DOHH2 (cell line): ENCODE measurements around the gene ADAP1.

Source experiments
- H3F3A ChIP-seq: fragments of 200-600 bp; sonication (generic), shearing (Covaris generic); 2 replicates; pipeline ENCODE4 v1.6.0; 2016; ENCODE audit warnings: antibody characterized with exemption, mild to moderate bottlenecking; ENCODE audit not compliant: control insufficient read depth, insufficient read depth
- H3K27ac ChIP-seq: fragments of 200-600 bp; sonication (generic); 2 replicates; pipeline ENCODE4 v1.5.1; 2014; ENCODE audit warnings: low read depth, mild to moderate bottlenecking, low read length, moderate library complexity
- H3K27me3 ChIP-seq: fragments of 200-600 bp; sonication (generic); 2 replicates; pipeline ENCODE4 v1.6.1; 2014; ENCODE audit warnings: mild to moderate bottlenecking, low read length, mixed read lengths; ENCODE audit not compliant: control insufficient read depth
- H3K36me3 ChIP-seq: fragments of 200-600 bp; sonication (generic); 2 replicates; pipeline ENCODE4 v1.6.1; 2014; ENCODE audit warnings: mild to moderate bottlenecking, low read length, moderate library complexity, mixed read lengths; ENCODE audit not compliant: control insufficient read depth
- H3K4me1 ChIP-seq: fragments of 200-600 bp; sonication (generic); 2 replicates; pipeline ENCODE4 v1.6.1; 2014; ENCODE audit warnings: mild to moderate bottlenecking, low read length, mixed read lengths; ENCODE audit not compliant: control insufficient read depth
- H3K4me2 ChIP-seq: fragments of 200-600 bp; sonication (generic); 2 replicates; pipeline ENCODE4 v1.6.0; 2014; ENCODE audit warnings: mild to moderate bottlenecking, low read length, moderate library complexity
- H3K4me3 ChIP-seq: fragments of 200-600 bp; sonication (generic); 2 replicates; pipeline ENCODE4 v1.5.1; 2014; ENCODE audit warnings: mild to moderate bottlenecking, low read length, mixed read lengths
- H3K79me2 ChIP-seq: fragments of 200-600 bp; sonication (generic); 2 replicates; pipeline ENCODE4 v1.6.1; 2014; ENCODE audit warnings: mild to moderate bottlenecking, low read length, mixed read lengths; ENCODE audit not compliant: control insufficient read depth
- H3K9me2 ChIP-seq: fragments of 200-600 bp; sonication (generic); replicated peaks from 2 replicates; pipeline ENCODE4 v1.6.1; 2014; ENCODE audit warnings: mild to moderate bottlenecking, low read length, mixed read lengths; ENCODE audit not compliant: control insufficient read depth
- H3K9me3 ChIP-seq: fragments of 200-600 bp; sonication (generic); 2 replicates; pipeline ENCODE4 v1.6.1; 2014; ENCODE audit warnings: antibody characterized with exemption, low read length, mixed read lengths; ENCODE audit not compliant: control insufficient read depth, insufficient read depth
- H4K20me1 ChIP-seq: fragments of 200-600 bp; sonication (generic); 2 replicates; pipeline ENCODE4 v1.6.0; 2014; ENCODE audit warnings: low read depth, mild to moderate bottlenecking, antibody characterized with exemption, low read length, moderate library complexity; ENCODE audit not compliant: control insufficient read depth, insufficient read depth
- CTCF ChIP-seq: fragments of 200-600 bp; sonication (generic); IDR thresholded peaks from one replicate; pipeline ENCODE4 v1.5.1; 2014; ENCODE audit warnings: antibody characterized with exemption, mild to moderate bottlenecking, low read depth, low read length; ENCODE audit not compliant: poor library complexity, severe bottlenecking
- EZH2phosphoT487 ChIP-seq: fragments of 200-600 bp; sonication (generic); IDR thresholded peaks from 2 replicates; pipeline ENCODE4 v1.6.1; 2017; ENCODE audit warnings: borderline replicate concordance, mild to moderate bottlenecking, antibody characterized with exemption, low read length, moderate library complexity, mixed read lengths

The ADAP1 gene

GRCh38 chr7:894164-894867 lies 60.2 kb downstream of the ADAP1 start:
- Histone ChIP-seq H3F3A (no peaks in the 10 kb centered on the region), H3K4me2 (no peak overlapping the region), H3K36me3 (peaks cover 69% of the 10 kb centered on the region)

GRCh38 chr7:893686-894085 lies 60.8 kb downstream of the ADAP1 start:
- TF ChIP-seq EZH2phosphoT487 (no peak), CTCF (no peak)
- no peaks in the 10 kb centered on the region for H3K27me3 ChIP-seq
- no peak overlapping the region for H3K27ac ChIP-seq
- H3K36me3 ChIP-seq, result peaks cover 76% of the 10 kb centered on the region
- peaks cover 6% of the 10 kb centered on the region for H3K79me2 ChIP-seq
- no peaks in the 10 kb centered on the region for H4K20me1 ChIP-seq
- no peaks in the 10 kb centered on the region for H3F3A ChIP-seq
- no peaks in the 10 kb centered on the region for H3K4me1 ChIP-seq
- H3K9me3 ChIP-seq, result no peaks in the 10 kb centered on the region
- H3K4me2 ChIP-seq, result no peak overlapping the region
- H3K9me2 ChIP-seq, result no peaks in the 10 kb centered on the region
- H3K4me3 ChIP-seq, result no peak overlapping the region

More at GRCh38 chr7:894164-894867, 60.2 kb downstream of the ADAP1 start:
- Histone ChIP-seq H3K4me1 (no peaks in the 10 kb centered on the region), H3K27me3 (no peaks in the 10 kb centered on the region), H3K9me3 (no peaks in the 10 kb centered on the region), H3K4me3 (no peak overlapping the region), H3K9me2 (no peaks in the 10 kb centered on the region), H4K20me1 (no peaks in the 10 kb centered on the region), H3K79me2 (no peaks in the 10 kb centered on the region), H3K27ac (no peak overlapping the region)
- no peak for TF ChIP-seq EZH2phosphoT487
- no peak for TF ChIP-seq CTCF

- H3K4me2 ChIP-seq, result no peak overlapping the region
- peaks cover 83% of the 10 kb centered on the region for H3K36me3 ChIP-seq
- H3K27me3 ChIP-seq, result no peaks in the 10 kb centered on the region
- H3K9me3 ChIP-seq, result no peaks in the 10 kb centered on the region
- no peaks in the 10 kb centered on the region for H3K4me1 ChIP-seq
- H3K4me3 ChIP-seq, result no peak overlapping the region
- H3K79me2 ChIP-seq, result peaks cover 14% of the 10 kb centered on the region
- no peaks in the 10 kb centered on the region for H3K9me2 ChIP-seq
- no peaks in the 10 kb centered on the region for H3F3A ChIP-seq
- TF ChIP-seq EZH2phosphoT487 (no peak), CTCF (no peak)
- no peaks in the 10 kb centered on the region for H4K20me1 ChIP-seq
- H3K27ac ChIP-seq, result no peak overlapping the region
Observed at GRCh38 chr7:892648-893593, 61.6 kb downstream of the ADAP1 start.
